GM21390 (cell line): ENCODE measurements around the gene CSF2RB.

Experiments used
- ATAC-seq: cut with Tn5 transposase; IDR thresholded peaks from one replicate; pipeline ENCODE4 v1.9.1; 2021; ENCODE audit not compliant: unreplicated experiment

The CSF2RB gene

GRCh38 chr22:36934418-36935312 is 21.2 kb downstream of the CSF2RB start:
- ATAC-seq: no peak

- no peak for ATAC-seq
These were observed 21.8 kb downstream of the CSF2RB start for GRCh38 chr22:36935313-36935610.

GRCh38 chr22:36935694-36936093 is 22.3 kb downstream of the CSF2RB start:
- no peak for ATAC-seq

GRCh38 chr22:36936362-36937116 is 23.1 kb downstream of the CSF2RB start:
- ATAC-seq: no peak

- no peak for ATAC-seq
These were observed 24.0 kb downstream of the CSF2RB start for GRCh38 chr22:36937319-36938027.

- ATAC-seq: no peak
These were observed 24.6 kb downstream of the CSF2RB start for GRCh38 chr22:36938028-36938425.

GRCh38 chr22:36938886-36939285 is 25.5 kb downstream of the CSF2RB start:
- ATAC-seq: no peak

GRCh38 chr22:36940676-36941075 is 27.2 kb downstream of the CSF2RB start:
- ATAC-seq: no peak

GRCh38 chr22:36942556-36942955 is 29.1 kb downstream of the CSF2RB start:
- no peak for ATAC-seq

- no peak for ATAC-seq
These were observed 33.2 kb downstream of the CSF2RB start for GRCh38 chr22:36946421-36947158.

GRCh38 chr22:36948273-36949225 is 35.1 kb downstream of the CSF2RB start:
- ATAC-seq: no peak

GRCh38 chr22:36950797-36951590 is 37.6 kb downstream of the CSF2RB start:
- ATAC-seq: no peak

- ATAC-seq: no peak
These were observed 38.3 kb downstream of the CSF2RB start for GRCh38 chr22:36951746-36952145.

GRCh38 chr22:36953239-36954080 is 40.0 kb downstream of the CSF2RB start:
- ATAC-seq: no peak

GRCh38 chr22:36954251-36955014 is 41.0 kb downstream of the CSF2RB start:
- no peak for ATAC-seq

GRCh38 chr22:36955691-36956090 is 42.3 kb downstream of the CSF2RB start:
- no peak for ATAC-seq

- ATAC-seq: no peak
These were observed 44.9 kb downstream of the CSF2RB start for GRCh38 chr22:36958366-36958765.
